H1 (cell line): ENCODE data around the gene NCCRP1. TPM values are rescaled to one million over a fixed set of nuclear protein-coding genes. Genes with fewer than 3 reads are reported as not detected.

ENCODE experiments used
- ZNF274 ChIP-seq: IDR thresholded peaks from 2 replicates; pipeline ENCODE4 v1.7.0; 2012; ENCODE audit warnings: low read length, borderline replicate concordance; ENCODE audit errors: extremely low read depth
- polyA plus RNA-seq, 7 experiments: library from polyadenylated mRNA; depleted of rRNA in 3 of 7; stranded (reverse) in 5 of 7; unstranded in 2 of 7; fragments of >200 nt in 5 of 7; fragments of 200-250 nt in 2 of 7; gene quantifications; 1 replicate in 5 of 7; 2 replicates in 1 of 7; 4 replicates in 1 of 7; pipeline versions ENCODE4 v1.2.1 to v1.2.3, GENCODE V29; 2011 to 2013; ENCODE audit warnings: missing spikeins in 2 of 7, mixed read lengths in 2 of 7
- total RNA-seq: library from RNA; stranded (reverse); fragmentation: NEBNext Ultra II Directional; extraction: Animal tissue kit (Norgen Biotek cat#: 25700); gene quantifications from 2 replicates; pipeline ENCODE4 v1.2.1, GENCODE V29; 2021
- TF ChIP-seq, protein P1 (sequence below): IDR thresholded peaks from 2 replicates; pipeline ENCODE4 v1.6.1; 2012; ENCODE audit warnings: inconsistent platforms

The NCCRP1 gene
- total and polyA plus RNA-seq, 2 of the 8 experiments (the other 6 are each of a cell fraction or from before 2014, with no cell fraction given) = 2.8 to 7.9 TPM

DNA sequence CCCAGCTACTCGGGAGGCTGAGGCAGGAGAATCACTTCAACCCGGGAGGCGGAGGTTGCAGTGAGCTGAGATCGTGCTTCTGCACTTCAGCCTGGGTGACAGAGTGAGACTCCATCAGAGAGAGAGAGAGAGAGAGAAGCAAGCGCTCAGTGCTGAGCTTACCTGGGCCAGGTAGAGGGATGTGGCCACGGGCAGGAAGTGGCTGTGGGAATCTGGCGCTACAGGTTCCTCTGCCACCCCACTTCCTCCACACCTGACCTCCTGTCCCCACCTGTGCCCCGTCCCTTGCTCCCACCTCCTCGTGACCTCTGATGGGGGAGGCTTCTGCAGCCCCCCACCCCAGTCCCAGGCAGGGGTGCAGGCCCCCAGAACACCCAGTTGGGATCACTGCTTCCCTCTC, 1.0 kb upstream of the NCCRP1 start (continued):
- no peak for TF ChIP-seq ZNF274
- TF ChIP-seq, protein P1, sequence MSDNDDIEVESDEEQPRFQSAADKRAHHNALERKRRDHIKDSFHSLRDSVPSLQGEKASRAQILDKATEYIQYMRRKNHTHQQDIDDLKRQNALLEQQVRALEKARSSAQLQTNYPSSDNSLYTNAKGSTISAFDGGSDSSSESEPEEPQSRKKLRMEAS = no peak
